DMS53 treated with DMSO at 0.1 percent for 48 hours (cell line): ENCODE results near the gene CNTN4.
"Not testable (repeated sequence)": the region's sequence is repeated elsewhere in the genome, so short reads cannot be mapped to it uniquely, and the experiment has no call there.

Source experiments
- DNase-seq: peaks from one replicate; lab custom pipeline; 2025; ENCODE audit not compliant: unreplicated experiment; lab: John Stamatoyannopoulos, UW

CNTN4 gene

DNA sequence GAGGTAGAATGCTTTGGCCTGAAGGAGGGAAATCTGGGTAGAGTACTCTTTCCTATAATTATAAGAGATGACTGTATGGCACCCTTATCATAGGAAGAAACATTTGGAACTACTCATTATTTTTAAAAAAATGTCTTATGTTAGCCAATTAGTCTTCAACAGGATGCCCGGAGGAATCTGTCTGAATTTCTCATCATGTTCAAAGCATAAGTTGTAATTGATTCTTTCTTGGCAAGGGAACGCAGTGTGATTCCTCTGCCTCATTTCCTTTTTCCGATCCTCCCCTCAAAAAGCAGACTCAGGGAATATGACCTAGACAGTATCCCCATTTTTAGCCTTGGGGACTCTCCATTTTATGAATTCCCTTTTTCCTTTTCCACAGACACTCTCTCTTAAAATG is 846.5 kb downstream of the CNTN4 start:
- DNase-seq: no peak

DNA sequence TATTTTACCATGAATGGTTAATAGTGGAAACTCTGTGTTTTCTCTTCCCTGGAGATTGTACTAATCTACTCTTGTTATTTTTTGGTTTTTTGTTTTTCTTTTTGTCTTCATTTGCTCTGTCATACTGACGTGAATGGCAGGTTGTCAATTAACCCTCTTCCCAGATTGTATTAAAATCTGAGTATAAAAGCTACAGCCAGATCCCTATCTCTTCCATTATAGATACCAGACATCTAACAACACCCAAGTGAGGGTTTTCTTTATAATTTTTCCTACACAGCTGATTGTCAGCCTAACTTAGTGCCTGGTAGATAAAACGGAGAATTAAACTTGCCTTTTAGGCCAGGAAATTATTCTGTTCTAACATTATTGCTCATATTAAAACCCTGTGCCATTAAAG is 848.9 kb downstream of the CNTN4 start:
- DNase-seq: no peak

DNA sequence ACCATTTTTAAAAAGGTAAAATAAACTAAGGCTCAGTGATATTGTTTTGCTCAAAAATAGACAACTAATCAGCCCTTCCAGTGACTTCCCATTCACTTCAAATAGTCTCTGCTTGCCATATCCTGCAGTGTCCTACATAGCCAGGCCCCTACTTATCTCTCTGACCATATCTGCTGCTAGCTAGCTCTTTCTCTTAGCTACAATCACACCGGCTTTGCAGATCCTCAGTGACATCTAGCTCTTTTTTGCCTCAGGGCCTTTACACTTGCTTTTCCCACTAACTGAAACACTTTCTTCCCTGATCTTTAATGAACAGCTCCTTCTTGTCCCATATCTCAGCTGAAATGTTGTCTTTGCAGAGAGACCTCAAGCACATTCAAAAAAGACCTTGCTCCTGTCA is 850.2 kb downstream of the CNTN4 start:
- no peak for DNase-seq

DNA sequence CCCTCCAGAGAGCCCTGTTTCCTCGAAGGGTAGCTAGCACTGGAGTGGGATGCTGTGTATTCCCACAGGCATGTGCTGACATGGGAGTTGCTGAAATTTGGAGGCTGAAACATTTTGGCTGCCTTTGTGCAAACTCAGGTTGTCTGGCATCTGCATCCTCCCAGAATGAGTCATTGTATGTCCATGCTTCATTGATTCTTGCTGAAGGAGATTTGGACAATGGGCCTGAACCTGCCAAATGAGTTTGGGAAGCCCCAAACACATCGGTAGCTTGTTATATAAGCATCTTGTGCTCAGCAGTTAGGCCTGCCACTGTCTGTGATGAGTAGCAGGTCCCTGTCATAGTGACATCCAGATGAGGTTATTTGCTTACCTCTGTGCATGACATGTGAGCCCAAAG is 851.5 kb downstream of the CNTN4 start:
- no peak for DNase-seq

DNA sequence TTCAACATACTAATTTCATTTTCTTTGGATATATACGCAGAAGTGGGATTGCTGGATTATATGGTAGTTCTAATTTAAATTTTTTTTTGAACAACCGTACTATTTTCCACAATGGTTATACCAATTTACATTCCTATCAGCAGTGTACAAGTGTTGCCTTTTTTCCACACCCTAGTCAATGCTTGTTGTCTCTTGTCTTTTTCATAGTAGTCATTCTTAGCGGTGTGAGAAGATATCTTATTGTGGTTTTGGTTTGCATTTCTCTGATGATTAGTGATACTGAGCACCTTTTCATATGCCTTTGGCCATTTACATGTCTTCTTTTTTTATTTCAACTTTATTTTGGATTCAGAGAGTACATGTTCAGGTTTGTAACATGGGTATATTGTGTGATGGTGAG is 858.4 kb downstream of the CNTN4 start:
- no peak for DNase-seq

DNA sequence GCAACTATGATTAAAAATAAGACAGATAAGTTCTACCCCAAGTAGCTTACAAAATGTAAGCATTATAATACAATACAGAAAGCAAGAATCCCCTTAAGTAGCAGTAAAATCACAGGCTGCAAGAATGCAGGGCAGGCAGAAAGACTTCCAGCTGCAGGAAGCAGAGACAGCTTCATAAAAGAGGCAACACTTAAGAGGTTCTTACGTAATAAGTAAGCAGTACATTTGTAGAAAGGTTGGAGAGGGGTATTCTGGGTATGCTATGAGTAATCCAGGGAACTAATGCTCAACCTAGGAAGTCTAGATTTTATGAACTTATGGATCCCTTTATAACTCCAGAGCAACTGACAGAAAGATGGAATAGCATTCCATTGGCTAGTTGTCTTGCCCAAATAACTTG is 859.9 kb downstream of the CNTN4 start:
- peak; percentile 5 for DNase-seq

DNA sequence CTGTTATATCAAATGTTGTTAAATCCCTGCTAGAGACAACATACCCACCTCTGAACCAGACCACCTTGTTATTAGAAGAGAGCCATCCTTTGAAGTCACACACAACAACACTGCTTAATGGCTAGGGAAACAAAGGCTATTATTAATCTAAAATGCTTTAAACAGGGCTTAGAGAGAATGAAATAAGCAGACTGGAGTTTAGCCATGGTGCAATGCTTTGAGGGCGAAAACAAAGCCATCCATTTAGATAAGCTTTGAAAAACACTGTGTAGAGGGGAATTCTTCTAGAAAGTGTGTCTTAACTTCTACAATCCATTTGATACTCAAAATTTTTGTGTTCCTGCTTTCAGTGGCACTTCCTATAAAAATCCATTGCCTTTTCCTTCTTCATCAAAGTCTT is 862.9 kb downstream of the CNTN4 start:
- DNase-seq: no peak

DNA sequence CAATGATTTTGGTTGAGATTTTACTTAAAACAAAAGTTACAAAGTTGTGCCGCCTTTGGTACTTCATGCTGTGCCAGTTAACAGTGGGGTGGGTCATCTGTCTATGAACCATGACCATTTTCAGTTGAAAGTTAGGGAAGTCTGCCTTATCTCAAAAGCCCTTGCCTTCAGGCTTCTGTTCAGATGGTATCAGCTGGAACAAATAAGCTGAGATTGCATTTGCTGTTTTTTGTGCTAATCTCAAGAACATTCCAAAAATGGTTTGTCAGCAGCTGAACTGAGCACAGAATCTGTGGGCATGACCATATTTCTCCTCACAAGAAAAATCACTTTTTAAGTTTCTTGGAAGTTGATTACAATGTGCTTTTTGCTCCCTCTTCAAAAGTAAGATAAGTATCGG is 869.2 kb downstream of the CNTN4 start:
- no peak for DNase-seq

DNA sequence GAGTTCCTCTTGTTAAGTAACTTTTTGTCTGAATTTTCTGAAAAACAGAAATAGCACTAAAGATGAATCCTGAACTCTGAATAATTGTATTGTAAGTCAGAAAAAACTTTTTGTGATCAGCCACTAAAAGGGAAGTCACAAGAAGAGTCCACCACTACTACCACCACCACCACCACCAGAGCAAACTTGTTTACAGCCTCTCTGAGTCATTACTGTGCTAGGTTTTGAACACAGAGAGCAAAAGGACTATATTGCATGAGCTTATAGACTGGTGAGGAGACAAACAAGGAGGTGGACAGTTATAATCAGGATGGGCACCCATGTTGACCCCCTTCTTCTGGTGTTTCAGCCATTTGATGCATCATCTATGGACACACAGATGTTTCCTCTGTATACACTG is 869.8 kb downstream of the CNTN4 start:
- DNase-seq: no peak

DNA sequence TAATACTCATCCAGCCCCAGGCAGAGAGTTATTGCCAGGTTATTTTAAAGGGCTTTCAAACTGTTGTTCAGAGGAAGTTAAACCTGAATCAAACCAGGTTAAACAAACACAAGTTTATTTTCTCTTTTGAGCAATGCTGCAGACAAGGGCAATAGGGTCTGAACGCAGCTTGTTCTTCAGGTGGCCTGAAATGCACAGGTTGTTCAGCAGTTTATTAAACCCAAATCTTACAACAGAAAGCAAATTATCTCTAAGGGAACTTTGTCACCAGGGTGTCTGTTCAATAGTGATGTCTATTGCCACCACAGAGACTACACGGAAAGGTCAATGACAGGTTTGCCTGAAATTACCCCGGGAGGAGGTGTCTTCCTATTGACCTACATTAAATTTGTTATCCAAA is 877.5 kb downstream of the CNTN4 start:
- no peak for DNase-seq

DNA sequence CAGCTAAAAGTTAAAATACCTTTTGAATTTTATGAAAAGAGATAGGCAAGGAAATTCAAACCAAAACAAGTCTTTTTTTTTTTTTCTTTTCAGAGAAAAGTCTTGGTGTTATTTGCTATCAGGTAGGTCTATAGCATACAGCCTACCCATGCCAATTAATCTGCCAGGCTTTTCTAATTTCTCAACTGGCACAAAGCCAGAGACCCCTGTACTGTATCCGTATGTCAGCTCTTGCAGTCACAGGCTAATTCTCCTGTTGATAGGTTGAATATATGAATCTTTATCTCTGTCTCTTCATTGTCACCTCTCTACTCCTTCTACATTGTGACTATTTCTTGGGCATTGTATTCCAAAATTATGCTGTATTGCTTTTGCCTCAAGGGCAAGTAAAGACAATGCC is 878.1 kb downstream of the CNTN4 start:
- no peak for DNase-seq

DNA sequence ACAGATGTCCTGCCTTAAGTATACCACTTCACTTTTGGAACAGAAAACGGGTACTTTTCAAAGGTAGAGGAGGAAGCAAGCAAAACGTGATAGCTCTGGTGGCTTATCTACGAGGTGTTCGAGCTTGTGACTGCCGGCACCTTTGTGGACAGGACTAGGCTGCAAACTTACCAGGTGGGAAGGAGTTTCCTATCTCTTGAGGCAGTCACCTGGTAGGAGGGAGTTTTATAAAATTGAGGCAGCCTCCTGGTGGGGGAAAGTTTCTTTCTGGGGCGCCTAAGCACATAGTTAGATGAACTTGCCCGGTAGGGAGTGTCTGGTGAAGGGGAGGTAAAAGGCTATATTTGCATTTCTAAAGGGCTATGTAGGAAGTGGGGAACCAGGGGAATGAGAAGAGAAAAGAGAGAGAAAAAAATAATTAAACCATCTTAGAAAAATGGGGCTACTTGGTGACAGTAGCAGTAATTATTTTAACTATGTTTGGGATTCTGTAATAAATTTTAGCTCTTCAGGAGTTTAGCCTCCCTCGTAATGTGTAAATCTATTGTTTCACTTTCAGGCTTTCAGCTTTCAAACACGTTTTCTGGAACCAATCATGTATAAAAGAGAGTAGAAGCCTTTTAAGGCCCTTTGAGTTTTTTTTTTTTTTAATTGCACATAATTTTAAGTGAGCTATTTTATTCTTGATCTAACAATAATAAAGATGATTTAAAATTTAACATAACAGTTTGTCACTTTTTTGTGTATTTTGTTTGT is 880.5 kb downstream of the CNTN4 start:
- DNase-seq: no peak

DNA sequence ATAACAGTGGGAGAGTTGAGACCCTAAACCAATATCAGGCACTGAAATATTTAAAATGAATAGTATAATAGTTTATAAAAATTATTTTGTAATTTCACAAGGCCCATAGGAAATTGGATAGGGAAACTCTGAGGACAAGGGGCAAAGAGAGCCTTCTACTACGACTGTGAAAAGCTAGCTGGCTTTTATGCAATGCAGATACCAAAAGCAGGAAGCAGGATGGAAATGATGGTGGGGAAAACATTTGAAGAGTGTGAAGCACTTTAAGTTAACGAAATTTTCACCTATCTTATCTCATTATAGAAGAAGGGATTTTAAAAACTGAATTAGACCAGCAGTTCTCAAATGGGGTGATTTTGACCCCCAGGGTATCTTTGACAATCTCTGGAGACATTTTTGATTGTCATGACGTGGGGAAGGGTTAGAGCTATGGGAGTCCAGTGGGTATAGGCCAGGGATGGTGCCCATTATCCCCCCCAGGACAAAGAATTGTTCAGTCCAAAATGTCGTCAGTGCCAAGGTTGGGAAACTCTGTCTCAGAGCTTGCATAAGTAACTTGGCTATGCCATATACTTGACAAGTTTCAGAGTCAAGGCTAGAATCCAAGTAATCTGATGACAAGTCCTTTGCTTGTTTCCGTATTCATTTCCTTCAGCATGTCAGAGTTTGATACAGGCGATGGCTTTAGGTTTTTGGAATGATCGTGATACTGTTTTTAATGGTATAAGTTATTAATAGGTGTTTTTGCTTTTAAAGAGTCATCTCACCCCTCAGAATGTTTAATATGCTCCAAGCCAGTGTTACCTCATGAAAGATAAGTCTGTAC is 885.6 kb downstream of the CNTN4 start:
- DNase-seq: no peak

DNA sequence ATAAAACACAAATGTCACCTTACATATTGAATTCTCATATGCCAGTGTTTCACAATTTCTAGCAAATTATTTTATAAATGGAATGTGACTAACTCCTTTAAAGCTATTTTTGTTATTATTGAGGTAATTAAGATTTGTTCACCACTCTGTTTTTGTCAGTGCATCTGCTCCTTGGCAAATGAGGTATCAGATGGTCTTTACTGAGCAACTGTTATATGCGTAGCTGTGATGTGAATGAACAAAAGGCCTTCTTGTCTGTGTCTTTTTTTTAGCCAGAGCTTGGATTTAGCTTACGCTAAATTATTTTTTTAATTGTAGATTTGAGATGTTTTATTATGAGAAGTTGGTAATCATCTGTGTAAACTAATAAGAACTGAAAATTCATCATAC is 886.2 kb downstream of the CNTN4 start:
- DNase-seq: no peak

DNA sequence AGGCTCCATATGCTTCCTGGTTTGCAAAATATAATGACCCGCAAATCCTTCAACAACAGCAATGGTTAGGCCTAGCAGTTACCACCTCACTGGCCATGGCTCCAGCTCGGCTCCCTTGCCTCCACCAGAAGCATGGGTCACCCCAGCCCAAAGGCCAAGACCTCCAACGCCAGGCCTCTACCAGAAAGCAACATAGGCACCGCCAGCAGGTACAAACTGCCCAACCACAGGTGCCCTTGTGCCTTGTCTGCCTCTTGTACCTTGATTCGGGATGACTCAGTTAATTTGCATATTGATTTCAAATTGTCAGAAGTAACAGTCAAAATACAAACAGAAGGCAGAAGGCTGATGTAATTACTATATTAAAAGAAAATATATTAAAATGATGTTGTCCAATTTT is 886.8 kb downstream of the CNTN4 start:
- DNase-seq: no peak

DNA sequence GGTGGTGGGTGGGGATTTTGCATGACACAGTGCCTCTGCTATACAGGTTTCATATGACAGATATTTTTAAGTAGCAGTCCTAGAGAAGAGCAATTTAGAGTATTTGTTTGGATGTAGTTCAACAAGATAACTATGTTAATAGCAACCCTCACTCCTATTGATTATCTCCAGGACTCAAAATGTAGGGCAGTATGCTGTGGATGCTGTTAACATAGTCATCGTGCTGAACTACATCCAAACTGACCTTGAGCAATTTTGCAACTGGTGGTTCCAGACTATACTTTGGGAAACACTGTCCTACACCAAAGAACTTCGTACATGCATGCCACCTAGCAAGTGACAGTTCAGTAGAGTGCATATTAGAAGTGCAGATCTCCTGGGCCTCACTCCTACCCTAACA is 893.9 kb downstream of the CNTN4 start:
- DNase-seq: no peak

DNA sequence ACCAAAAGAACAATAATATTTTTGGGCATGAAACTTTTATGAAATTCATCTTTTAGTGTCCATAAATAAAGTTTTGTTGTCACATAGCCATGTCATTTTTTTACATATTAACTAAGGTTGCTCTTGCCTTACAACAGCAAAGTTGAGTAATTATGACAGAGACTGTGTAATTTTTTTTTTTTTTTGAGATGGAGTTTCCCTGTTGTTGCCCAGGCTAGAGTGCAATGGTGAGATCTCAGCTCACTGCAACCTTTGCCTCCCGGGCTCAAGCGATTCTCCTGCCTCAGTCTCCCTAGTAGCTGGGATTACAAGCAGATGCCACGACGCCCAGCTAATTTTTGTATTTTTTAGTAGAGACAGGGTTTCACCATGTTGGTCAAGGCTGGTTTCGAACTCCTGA is 894.5 kb downstream of the CNTN4 start:
- DNase-seq: not testable (repeated sequence)

DNA sequence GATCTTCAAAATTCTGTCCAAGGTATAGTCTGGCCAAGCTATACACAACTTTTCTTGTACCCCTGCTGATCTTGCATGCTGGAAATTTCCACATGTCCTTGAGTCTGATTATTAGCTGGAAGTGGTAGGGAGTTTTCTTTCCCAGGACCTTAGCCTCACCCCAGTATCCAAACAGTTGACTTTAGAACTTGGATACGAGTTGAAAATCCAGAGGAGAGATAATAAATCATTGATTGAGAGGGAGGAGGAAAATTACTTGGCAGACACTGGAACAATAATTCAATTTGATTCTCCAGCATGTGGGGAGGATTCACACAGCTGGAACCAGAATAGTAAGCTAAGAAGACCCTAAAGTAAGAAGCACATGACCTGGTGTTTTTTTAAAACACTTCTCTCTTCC is 895.1 kb downstream of the CNTN4 start:
- DNase-seq: no peak

DNA sequence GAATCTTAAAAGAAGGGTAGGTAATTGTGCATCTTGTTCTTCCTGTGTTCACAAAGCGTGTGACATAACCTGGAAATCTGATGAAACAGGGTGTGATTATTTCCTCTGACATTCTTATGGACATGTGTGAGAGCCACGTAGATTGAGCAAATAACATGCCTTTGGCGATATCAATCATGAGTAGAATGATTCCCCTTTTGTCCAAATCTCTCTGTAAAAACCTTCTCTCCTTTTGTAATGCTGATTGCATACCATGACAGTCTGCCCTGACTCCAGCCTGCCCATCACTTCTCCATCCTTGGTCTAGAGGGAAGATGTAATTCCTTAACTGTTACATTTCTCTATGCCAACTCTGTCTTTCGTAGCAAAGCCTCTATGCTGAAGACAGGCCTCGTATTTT is 896.5 kb downstream of the CNTN4 start:
- no peak for DNase-seq

DNA sequence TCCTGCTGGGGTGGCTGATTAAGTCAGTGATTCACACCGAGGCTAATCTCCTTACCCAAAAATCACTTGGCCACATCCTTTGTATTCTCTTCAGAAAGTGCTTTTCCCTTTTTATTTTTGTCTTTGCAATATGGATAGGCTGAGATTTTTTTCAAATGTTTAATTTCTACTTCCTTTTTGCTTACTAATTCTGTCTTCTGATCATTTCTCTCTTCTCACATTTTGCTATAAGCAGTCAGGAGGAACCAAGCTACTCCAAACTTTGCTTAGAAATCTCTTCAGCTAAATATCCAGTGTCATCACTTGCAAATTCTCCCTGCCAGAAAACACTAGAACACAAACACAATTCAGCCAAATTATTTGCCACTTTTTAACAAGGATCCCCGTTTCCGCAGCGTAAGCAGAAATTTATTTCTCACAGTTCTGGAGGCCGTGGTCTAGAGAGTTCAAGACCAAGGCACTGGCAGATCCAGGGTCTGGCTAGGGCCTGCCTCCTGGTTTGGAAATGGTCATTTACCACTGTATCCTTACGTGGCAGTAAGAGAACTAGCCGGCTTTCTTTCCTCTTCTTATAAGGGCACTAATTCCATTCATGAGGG is 906.6 kb downstream of the CNTN4 start:
- DNase-seq: no peak

DNA sequence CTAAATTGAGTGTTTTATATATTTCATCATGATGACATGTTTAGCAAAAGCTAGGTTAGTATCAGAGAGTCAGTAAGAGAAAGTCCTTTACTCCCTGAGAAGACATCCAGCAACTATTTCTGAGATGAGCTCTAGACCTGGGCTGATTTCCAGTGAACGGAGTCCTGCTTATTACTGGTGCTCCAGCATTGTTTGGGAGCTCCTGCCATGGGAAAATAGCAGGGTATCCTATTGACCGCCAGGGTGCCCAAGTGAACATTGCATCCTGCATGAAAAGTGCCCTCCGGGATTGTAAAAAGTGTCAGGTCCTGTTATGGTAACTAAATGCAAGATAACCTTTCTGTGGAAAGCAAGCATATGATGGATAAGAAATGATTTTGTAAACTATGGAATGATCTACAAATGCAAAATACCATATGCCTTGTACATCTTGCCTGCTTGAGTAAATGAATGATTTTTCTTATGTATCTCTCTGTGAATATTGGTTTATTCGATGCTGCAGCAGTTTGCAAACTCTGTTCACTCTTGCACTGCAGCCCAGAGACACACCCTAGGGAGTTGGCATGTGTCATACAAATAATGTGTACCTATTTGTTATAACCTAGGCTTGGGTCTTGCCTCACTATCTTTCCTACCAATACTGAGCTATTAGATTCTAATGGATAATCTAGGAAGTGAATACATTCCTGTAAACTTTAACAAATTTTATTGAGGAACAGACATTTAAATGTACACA is 914.8 kb downstream of the CNTN4 start:
- no peak for DNase-seq
